GM12891 (cell line): ENCODE results near the gene XCL1.
"Not testable (repeated sequence)": the region's sequence is repeated elsewhere in the genome, so short reads cannot be mapped to it uniquely, and the experiment has no call there.

Source experiments
- DNase-seq: peaks from one replicate; pipeline ENCODE4 v3.0.0; 2011; ENCODE audit warnings: low spot score; ENCODE audit not compliant: insufficient read length
- FAIRE-seq: peaks from 2 replicates; lab custom pipeline; 2011; peaks lifted over from hg19 to GRCh38; lab: Jason Lieb, UNC
- PAX5 ChIP-seq: IDR thresholded peaks from 2 replicates; pipeline ENCODE4 v1.6.1; 2011; ENCODE audit warnings: low read length, moderate library complexity, mild to moderate bottlenecking; ENCODE audit not compliant: insufficient read depth, severe bottlenecking
- POLR2A ChIP-seq: IDR thresholded peaks from 2 replicates; pipeline ENCODE4 v1.6.1; 2011; ENCODE audit warnings: low read depth, low read length, control low read depth
- POLR2AphosphoS5 ChIP-seq: IDR thresholded peaks from 2 replicates; pipeline ENCODE4 v1.6.1; 2011; ENCODE audit warnings: low read depth, low read length, control low read depth
- POU2F2 ChIP-seq: IDR thresholded peaks from 2 replicates; pipeline ENCODE4 v1.6.1; 2011; ENCODE audit warnings: low read depth, mild to moderate bottlenecking, control low read depth, low read length, moderate library complexity
- SPI1 ChIP-seq: IDR thresholded peaks from 2 replicates; pipeline ENCODE4 v1.6.1; 2011; ENCODE audit warnings: low read depth, low read length, control low read depth
- TAF1 ChIP-seq: IDR thresholded peaks from 2 replicates; pipeline ENCODE4 v1.6.1; 2011; ENCODE audit warnings: low read depth, low read length, control low read depth

XCL1 gene

GRCh38 chr1:168567568-168567967 lies 8.8 kb upstream of the XCL1 start:
- FAIRE-seq, result no peak

GRCh38 chr1:168568346-168568745 lies 8.1 kb upstream of the XCL1 start:
- TF ChIP-seq PAX5 (no peak), SPI1 (no peak), POU2F2 (no peak), TAF1 (no peak), POLR2AphosphoS5 (no peak), POLR2A (no peak)
- no peak for DNase-seq
- FAIRE-seq, result no peak

More at GRCh38 chr1:168567568-168567967, 8.8 kb upstream of the XCL1 start:
- TF ChIP-seq PAX5 (no peak), POLR2A (no peak), POLR2AphosphoS5 (no peak), TAF1 (no peak), SPI1 (no peak), POU2F2 (no peak)
- no peak for DNase-seq

- TF ChIP-seq POLR2A, result no peak
- TF ChIP-seq TAF1, result no peak
- no peak for DNase-seq
- no peak for FAIRE-seq
Observed at GRCh38 chr1:168570652-168571051, 5.8 kb upstream of the XCL1 start.

DNA sequence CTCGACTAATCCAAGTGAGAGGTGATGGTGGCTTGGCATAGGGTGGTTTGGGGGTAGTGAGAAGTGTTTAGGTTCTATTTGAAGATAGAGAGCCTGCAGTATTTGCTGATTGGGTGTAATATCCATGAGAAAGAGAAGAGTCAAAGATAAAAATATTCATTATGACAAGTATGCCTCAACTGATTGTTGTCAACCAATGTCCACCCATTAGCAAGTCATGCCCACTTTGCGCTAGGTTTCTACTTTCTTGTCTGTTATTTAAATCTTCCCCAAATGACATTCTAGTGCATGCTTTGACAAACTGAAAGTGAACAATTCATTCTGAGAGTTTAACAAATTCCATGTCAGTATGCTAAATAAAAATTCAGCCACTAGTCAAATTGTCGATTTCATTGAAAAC lies 3.8 kb upstream of the XCL1 start:
- no peak for FAIRE-seq
- TF ChIP-seq SPI1 (no peak), POLR2A (no peak), TAF1 (no peak), PAX5 (no peak), POU2F2 (no peak), POLR2AphosphoS5 (no peak)
- DNase-seq, result no peak

GRCh38 chr1:168574234-168574633 lies 2.2 kb upstream of the XCL1 start:
- peak; percentile 57 for FAIRE-seq
- DNase-seq, result not testable (repeated sequence)

GRCh38 chr1:168578531-168579185 lies 2.3 kb downstream of the XCL1 start:
- not testable (repeated sequence) for DNase-seq, FAIRE-seq

- FAIRE-seq, DNase-seq: not testable (repeated sequence)
Observed at GRCh38 chr1:168580290-168580689, 3.9 kb downstream of the XCL1 start.

DNA sequence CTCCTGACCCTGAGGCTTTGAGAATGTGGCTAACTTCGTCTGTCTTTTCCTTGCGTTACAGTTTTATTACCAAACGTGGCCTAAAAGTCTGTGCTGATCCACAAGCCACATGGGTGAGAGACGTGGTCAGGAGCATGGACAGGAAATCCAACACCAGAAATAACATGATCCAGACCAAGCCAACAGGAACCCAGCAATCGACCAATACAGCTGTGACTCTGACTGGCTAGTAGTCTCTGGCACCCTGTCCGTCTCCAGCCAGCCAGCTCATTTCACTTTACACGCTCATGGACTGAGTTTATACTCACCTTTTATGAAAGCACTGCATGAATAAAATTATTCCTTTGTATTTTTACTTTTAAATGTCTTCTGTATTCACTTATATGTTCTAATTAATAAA lies 4.6 kb downstream of the XCL1 start:
- DNase-seq, result not testable (repeated sequence)
- FAIRE-seq, result peak; percentile 57

GRCh38 chr1:168581817-168582572 lies 5.6 kb downstream of the XCL1 start:
- no peak for TF ChIP-seq SPI1
- no peak for TF ChIP-seq TAF1
- DNase-seq, result no peak
- FAIRE-seq, result no peak

- FAIRE-seq (no peak), DNase-seq (no peak)
- no peak for TF ChIP-seq TAF1
- no peak for TF ChIP-seq POLR2A
- no peak for TF ChIP-seq SPI1
- no peak for TF ChIP-seq PAX5
- TF ChIP-seq POU2F2, result no peak
- no peak for TF ChIP-seq POLR2AphosphoS5
Observed at GRCh38 chr1:168582688-168583336, 6.4 kb downstream of the XCL1 start.

DNA sequence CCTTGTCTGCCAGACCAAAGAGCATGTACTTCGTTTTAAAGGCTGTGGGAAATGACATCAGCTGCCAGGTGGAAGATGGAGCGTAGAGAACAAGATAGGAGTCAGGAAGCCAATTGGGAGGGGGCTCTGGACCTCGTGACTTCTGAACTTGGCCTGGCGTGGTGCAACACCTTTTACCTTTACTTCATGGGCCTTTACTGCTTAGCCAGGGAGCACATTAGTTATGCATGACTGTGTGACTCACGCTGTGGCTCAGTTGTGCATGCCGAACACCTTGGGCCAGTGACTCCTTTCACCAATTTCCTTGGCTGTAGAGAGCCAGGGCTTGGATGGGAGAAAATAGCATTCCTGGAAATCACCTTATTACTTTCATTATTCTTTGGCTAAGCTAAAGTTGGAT lies 7.2 kb downstream of the XCL1 start:
- DNase-seq, result no peak
- no peak for TF ChIP-seq PAX5
- TF ChIP-seq POLR2AphosphoS5, result no peak
- no peak for TF ChIP-seq POLR2A
- TF ChIP-seq SPI1, result no peak
- no peak for TF ChIP-seq POU2F2
- no peak for TF ChIP-seq TAF1
- no peak for FAIRE-seq
